ENCODE data around the gene CIAO2B. TPM values are rescaled to one million over a fixed set of nuclear protein-coding genes. Genes with fewer than 3 reads are reported as not detected.

The CIAO2B gene
- total RNA-seq, 6 experiments from 2014 or later = 90.9 to 108 (median 98.6) TPM

- no peak for DNase-seq
- Mint-ChIP-seq H3K4me1 (ENCODE audit: low read depth) (peaks cover 26% of the 10 kb centered on the region), H3K36me3 (ENCODE audit: low read depth) (peaks cover 8% of the 10 kb centered on the region), H3K9me3 (peaks cover 10% of the 10 kb centered on the region), H3K27me3 (ENCODE audit: insufficient read depth) (peaks cover 8% of the 10 kb centered on the region), H3K27ac (no peak overlapping the region), H3K4me3 (no peak overlapping the region)
- TF ChIP-seq CTCF (IDR thresholded peaks at IDR 0.05) = no peak
Observed at GRCh38 chr16:66952430-66953110, 18.4 kb upstream of the CIAO2B start.

GRCh38 chr16:66950971-66951790, 17.0 kb upstream of the CIAO2B start:
- no peak overlapping the region for H3K27ac Mint-ChIP-seq
- no peak for TF ChIP-seq CTCF (IDR thresholded peaks at IDR 0.05)
- DNase-seq = no peak
- peaks cover 10% of the 10 kb centered on the region for H3K9me3 Mint-ChIP-seq
- peaks cover 8% of the 10 kb centered on the region for H3K27me3 Mint-ChIP-seq (ENCODE audit: insufficient read depth)
- no peak overlapping the region for H3K4me3 Mint-ChIP-seq
- H3K36me3 Mint-ChIP-seq (ENCODE audit: low read depth) = peaks cover 8% of the 10 kb centered on the region
- peaks cover 34% of the 10 kb centered on the region for H3K4me1 Mint-ChIP-seq (ENCODE audit: low read depth)

GRCh38 chr16:66950437-66950836, 16.2 kb upstream of the CIAO2B start:
- TF ChIP-seq CTCF (IDR thresholded peaks at IDR 0.05) = no peak
- DNase-seq = no peak
- Mint-ChIP-seq H3K9me3 (peaks cover 10% of the 10 kb centered on the region), H3K36me3 (ENCODE audit: low read depth) (peaks cover 8% of the 10 kb centered on the region), H3K27ac (no peak overlapping the region), H3K4me3 (no peak overlapping the region), H3K27me3 (ENCODE audit: insufficient read depth) (peaks cover 5% of the 10 kb centered on the region), H3K4me1 (ENCODE audit: low read depth) (peaks cover 34% of the 10 kb centered on the region)

GRCh38 chr16:66949472-66949871, 15.3 kb upstream of the CIAO2B start:
- Mint-ChIP-seq H3K27me3 (ENCODE audit: insufficient read depth) (peaks cover 3% of the 10 kb centered on the region; the same call in 1 of the 2 replicates), H3K27ac (no peak overlapping the region), H3K9me3 (peaks cover 10% of the 10 kb centered on the region), H3K36me3 (ENCODE audit: low read depth) (peaks cover 8% of the 10 kb centered on the region), H3K4me3 (no peak overlapping the region), H3K4me1 (ENCODE audit: low read depth) (peaks cover 34% of the 10 kb centered on the region)
- no peak for TF ChIP-seq CTCF (IDR thresholded peaks at IDR 0.05)
- no peak for DNase-seq

GRCh38 chr16:66948837-66949225, 14.6 kb upstream of the CIAO2B start:
- H3K4me3 Mint-ChIP-seq = peak overlapping the region; percentile 90

More at GRCh38 chr16:66948837-66949225, 14.6 kb upstream of the CIAO2B start:
- peaks cover 3% of the 10 kb centered on the region; the same call in 1 of the 2 replicates for H3K27me3 Mint-ChIP-seq (ENCODE audit: insufficient read depth)
- peaks cover 10% of the 10 kb centered on the region for H3K9me3 Mint-ChIP-seq
- no peak for DNase-seq
- H3K36me3 Mint-ChIP-seq (ENCODE audit: low read depth) = peaks cover 8% of the 10 kb centered on the region
- H3K27ac Mint-ChIP-seq = no peak overlapping the region
- no peak for TF ChIP-seq CTCF (IDR thresholded peaks at IDR 0.05)
- H3K4me1 Mint-ChIP-seq (ENCODE audit: low read depth) = peaks cover 31% of the 10 kb centered on the region

Data from HFFc6 (cell line).